Right lobe of liver (tissue), 4 donors: ENCODE results near the gene TPST2.

Experiments
- POLR2A ChIP-seq: fragments of 450-650 bp; IDR thresholded peaks from one replicate; pipeline ENCODE4 v1.6.1; 2017; ENCODE audit warnings: antibody characterized with exemption, mild to moderate bottlenecking
- TF ChIP-seq, protein P1 (sequence below), 4 donors: fragments of 200-600 bp in 3 of 4; fragments of 450-650 bp in 1 of 4; IDR thresholded peaks; one replicate each; pipeline versions ENCODE4 v1.5.1 to v1.8.0; 2016 to 2022; ENCODE audit warnings: antibody characterized with exemption in 4 of 4, mild to moderate bottlenecking in 2 of 4
- donor health status: DM: no; HTN: no; CAD: no.
- donor health status: DM: no; HTN: no; CAD: no.
- donor health status: DM: no; HTN: yes; CAD: no.

DNA sequence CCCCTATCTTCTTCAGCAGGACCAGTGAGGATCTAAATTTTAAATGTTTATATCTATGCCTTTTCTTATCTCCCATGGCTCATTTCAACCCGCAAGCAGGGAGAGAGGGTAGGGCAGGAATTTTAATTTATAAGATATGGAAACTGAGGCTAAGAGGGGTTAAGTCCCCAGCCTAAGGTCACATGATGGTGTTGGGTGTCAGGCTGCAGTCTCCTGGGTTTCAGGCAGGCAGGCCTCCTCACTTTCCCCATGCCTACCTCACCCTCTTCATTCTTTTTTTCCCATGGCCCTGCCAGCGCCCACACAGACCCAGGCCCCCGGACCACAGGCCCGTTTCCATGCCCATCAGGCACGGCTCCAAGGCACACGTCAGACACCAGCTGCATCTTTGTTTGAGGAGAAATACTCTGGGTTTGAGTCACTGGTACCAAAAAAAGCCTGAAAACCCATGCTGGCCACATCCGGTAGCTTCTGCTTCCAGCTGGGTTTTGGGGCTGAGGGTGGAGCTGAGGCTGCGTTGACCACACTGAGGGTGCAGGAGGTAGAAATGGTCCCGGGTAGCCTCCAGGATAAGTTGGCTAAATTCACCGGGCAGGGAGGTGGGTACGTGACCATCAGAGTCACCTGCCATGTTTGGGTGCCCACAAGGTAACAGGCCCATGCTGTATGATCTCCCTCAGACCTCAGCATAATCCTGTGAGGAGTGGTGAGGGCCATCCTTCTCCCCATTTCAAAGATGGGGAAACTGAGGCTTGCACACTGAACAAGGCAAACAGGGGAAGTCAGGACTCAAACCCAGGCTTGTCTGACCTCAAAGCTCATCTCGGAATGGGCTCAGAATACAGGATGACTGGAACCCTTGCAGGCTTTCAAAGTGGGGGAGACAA is 20.4 kb upstream of the TPST2 start:
- TF ChIP-seq, protein P1, sequence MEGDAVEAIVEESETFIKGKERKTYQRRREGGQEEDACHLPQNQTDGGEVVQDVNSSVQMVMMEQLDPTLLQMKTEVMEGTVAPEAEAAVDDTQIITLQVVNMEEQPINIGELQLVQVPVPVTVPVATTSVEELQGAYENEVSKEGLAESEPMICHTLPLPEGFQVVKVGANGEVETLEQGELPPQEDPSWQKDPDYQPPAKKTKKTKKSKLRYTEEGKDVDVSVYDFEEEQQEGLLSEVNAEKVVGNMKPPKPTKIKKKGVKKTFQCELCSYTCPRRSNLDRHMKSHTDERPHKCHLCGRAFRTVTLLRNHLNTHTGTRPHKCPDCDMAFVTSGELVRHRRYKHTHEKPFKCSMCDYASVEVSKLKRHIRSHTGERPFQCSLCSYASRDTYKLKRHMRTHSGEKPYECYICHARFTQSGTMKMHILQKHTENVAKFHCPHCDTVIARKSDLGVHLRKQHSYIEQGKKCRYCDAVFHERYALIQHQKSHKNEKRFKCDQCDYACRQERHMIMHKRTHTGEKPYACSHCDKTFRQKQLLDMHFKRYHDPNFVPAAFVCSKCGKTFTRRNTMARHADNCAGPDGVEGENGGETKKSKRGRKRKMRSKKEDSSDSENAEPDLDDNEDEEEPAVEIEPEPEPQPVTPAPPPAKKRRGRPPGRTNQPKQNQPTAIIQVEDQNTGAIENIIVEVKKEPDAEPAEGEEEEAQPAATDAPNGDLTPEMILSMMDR (IDR thresholded peaks at IDR 0.05) = no peak
- TF ChIP-seq POLR2A = no peak
